ENCODE measurements around the gene MARCHF9.

DNA sequence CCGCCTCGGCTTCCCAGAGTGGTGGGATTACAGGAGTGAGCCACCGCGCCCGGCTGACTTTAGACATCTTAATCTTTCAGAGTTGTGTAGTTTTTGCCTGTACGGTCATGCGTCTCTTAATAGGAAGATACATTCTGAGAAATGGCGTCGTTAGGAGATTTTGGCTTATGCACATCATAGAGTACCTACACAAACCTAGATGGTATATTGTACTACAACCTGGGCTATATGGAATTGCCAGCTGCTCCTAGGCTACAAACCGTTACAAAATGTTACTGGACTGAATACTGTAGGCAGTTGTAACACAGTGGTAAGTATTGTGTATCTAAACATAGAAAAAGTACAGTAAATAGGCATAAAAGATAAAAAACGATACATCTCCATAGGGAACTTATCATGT is 29.0 kb downstream of the MARCHF9 start:
- TF ChIP-seq, protein P1, sequence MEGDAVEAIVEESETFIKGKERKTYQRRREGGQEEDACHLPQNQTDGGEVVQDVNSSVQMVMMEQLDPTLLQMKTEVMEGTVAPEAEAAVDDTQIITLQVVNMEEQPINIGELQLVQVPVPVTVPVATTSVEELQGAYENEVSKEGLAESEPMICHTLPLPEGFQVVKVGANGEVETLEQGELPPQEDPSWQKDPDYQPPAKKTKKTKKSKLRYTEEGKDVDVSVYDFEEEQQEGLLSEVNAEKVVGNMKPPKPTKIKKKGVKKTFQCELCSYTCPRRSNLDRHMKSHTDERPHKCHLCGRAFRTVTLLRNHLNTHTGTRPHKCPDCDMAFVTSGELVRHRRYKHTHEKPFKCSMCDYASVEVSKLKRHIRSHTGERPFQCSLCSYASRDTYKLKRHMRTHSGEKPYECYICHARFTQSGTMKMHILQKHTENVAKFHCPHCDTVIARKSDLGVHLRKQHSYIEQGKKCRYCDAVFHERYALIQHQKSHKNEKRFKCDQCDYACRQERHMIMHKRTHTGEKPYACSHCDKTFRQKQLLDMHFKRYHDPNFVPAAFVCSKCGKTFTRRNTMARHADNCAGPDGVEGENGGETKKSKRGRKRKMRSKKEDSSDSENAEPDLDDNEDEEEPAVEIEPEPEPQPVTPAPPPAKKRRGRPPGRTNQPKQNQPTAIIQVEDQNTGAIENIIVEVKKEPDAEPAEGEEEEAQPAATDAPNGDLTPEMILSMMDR (IDR thresholded peaks at IDR 0.05; ENCODE audit: low read depth, low read length), result no peak
- TF ChIP-seq POLR2A (IDR thresholded peaks at IDR 0.05; ENCODE audit: extremely low read depth, insufficient read length), result no peak
- no peak for TF ChIP-seq MYC (IDR thresholded peaks at IDR 0.05; ENCODE audit: low read depth, low read length)

All from NB4 (cell line).